Panc1 (cell line): ENCODE measurements around the gene WFDC2. TPM values are rescaled to one million over a fixed set of nuclear protein-coding genes. Genes with fewer than 3 reads are reported as not detected.

Experiments
- ATAC-seq: fragments of 200-7000 bp; cut with Tn5 transposase; 2 replicates; pipeline ENCODE4 v1.9.1; 2020; ENCODE audit warnings: mild to moderate bottlenecking, moderate library complexity
- BruUV-seq: library from RNA; stranded (reverse); fragments of 400-500 nt; replicated peaks from 2 replicates; lab custom pipeline; 2021; lab: Mats Ljungman, UMichigan
- CTCF ChIA-PET: fragments of 300-600 bp; sonication (Branson Sonifier 250); formaldehyde crosslinking; loops from one replicate; lab custom pipeline; 2022; ENCODE audit warnings: antibody characterized with exemption; lab: Charles Lee
- POLR2A ChIA-PET: fragments of 300-600 bp; sonication (Branson Sonifier 250); formaldehyde crosslinking; loops from one replicate; lab custom pipeline; 2022; ENCODE audit warnings: antibody characterized with exemption; lab: Charles Lee
- DNase-seq: peaks from one replicate; pipeline ENCODE4 v3.0.0-alpha.2; 2010; ENCODE audit warnings: low read depth, low spot score
- H3K27ac ChIP-seq: 2 replicates; pipeline ENCODE4 v1.5.1; 2011; ENCODE audit warnings: mild to moderate bottlenecking, low read length, inconsistent platforms
- H3K27me3 ChIP-seq: fragments of 200-500 bp; sonication (Bioruptor generic); 2 replicates; pipeline ENCODE4 v1.6.0; 2014; ENCODE audit warnings: low read length, inconsistent platforms; ENCODE audit not compliant: control insufficient read depth, insufficient read depth
- H3K36me3 ChIP-seq: fragments of 200-500 bp; sonication (Bioruptor generic); 2 replicates; pipeline ENCODE4 v1.5.1; 2014; ENCODE audit warnings: inconsistent platforms, mild to moderate bottlenecking, low read length, moderate library complexity; ENCODE audit not compliant: control insufficient read depth, insufficient read depth
- H3K4me1 ChIP-seq: 2 replicates; pipeline ENCODE4 v1.5.1; 2011; ENCODE audit warnings: inconsistent platforms, mild to moderate bottlenecking, low read length, moderate library complexity; ENCODE audit not compliant: control insufficient read depth, insufficient read depth
- H3K4me3 ChIP-seq, 2 experiments: 2 replicates each; pipeline ENCODE4 v1.5.1; 2011 to 2012; ENCODE audit warnings: low read depth in 2 of 2, low read length in 2 of 2, mild to moderate bottlenecking in 2 of 2, inconsistent platforms in 1 of 2, moderate library complexity in 1 of 2
- H3K9me3 ChIP-seq: fragments of 200-500 bp; sonication (Bioruptor generic); 2 replicates; pipeline ENCODE4 v1.5.1; 2014; ENCODE audit warnings: low read depth, mild to moderate bottlenecking, inconsistent platforms, low read length, moderate library complexity; ENCODE audit not compliant: control insufficient read depth, insufficient read depth
- CTCF ChIP-seq: fragments of 450-650 bp; IDR thresholded peaks from 2 replicates; pipeline ENCODE4 v1.5.1; 2017; ENCODE audit warnings: mild to moderate bottlenecking
- POLR2AphosphoS5 ChIP-seq: IDR thresholded peaks from 2 replicates; pipeline ENCODE4 v1.6.1; 2012; ENCODE audit warnings: mild to moderate bottlenecking, low read depth, low read length, moderate library complexity
- REST ChIP-seq, 2 experiments: IDR thresholded peaks; 2 replicates each; pipeline ENCODE4 v1.6.1; 2011 to 2012; ENCODE audit warnings: low read depth in 2 of 2, control low read depth in 1 of 2, low read length in 1 of 2, mild to moderate bottlenecking in 1 of 2, moderate library complexity in 1 of 2; ENCODE audit not compliant: insufficient read depth in 1 of 2
- SIN3A ChIP-seq: IDR thresholded peaks from 2 replicates; pipeline ENCODE4 v1.6.1; 2012; ENCODE audit warnings: low read depth, mild to moderate bottlenecking, low read length, moderate library complexity, borderline replicate concordance; ENCODE audit not compliant: insufficient read depth
- TCF7L2 ChIP-seq: IDR thresholded peaks from 2 replicates; pipeline ENCODE4 v1.6.1; 2011; ENCODE audit warnings: mild to moderate bottlenecking, low read depth, low read length, inconsistent platforms
- in situ Hi-C: cut with HindIII; loops from 2 replicates; pipeline ENCODE4 v1.10.0; 2016; ENCODE audit warnings: low sequenced_read_pairs, low pct_unique_long_range_greater_than_20kb
- intact Hi-C: fragments of 100-400 bp; cut with micrococcal nuclease; formaldehyde crosslinking; loops from one replicate; pipeline ENCODE4 v1.10.0; 2022; ENCODE audit not compliant: unreplicated experiment
- total RNA-seq: library from RNA; stranded (reverse); gene quantifications from one replicate; pipeline ENCODE4 v1.2.1, GENCODE V29; 2021; ENCODE audit not compliant: unreplicated experiment

Gene WFDC2
- total RNA-seq, 1 experiment from 2014 or later = 1.6 TPM

DNA sequence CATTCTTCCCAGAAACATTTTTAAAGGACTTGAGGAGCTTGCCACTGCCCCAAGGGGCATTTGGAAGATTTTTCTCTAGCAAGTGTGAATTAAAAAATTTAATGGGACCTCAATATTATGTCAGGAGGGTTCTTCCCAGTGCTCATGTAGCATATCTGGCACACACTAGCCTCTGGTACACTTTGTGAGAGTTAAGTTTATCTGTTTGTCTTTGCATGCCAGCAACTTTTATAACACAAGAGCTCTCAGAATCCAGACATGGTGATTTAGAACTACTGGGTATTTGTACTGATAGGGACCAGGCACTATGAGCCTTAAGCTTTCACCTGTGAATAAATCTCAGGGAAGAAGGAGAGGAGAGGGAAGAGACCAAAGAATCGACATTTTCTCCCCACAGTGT is 33.0 kb downstream of the WFDC2 start:
- ATAC-seq (no peak), DNase-seq (no peak)
- TF ChIP-seq SIN3A (no peak), REST (IDR thresholded peaks at IDR 0.05; ENCODE audit: insufficient read depth in 1 of 2, low read depth in 2 of 2, low read length in 1 of 2) (no peak), POLR2AphosphoS5 (no peak), TCF7L2 (no peak), CTCF (no peak)
- Histone ChIP-seq H3K4me1 (no peaks in the 10 kb centered on the region), H3K36me3 (no peaks in the 10 kb centered on the region), H3K27me3 (peaks cover 16% of the 10 kb centered on the region; the same call in 1 of the 2 replicates), H3K9me3 (no peaks in the 10 kb centered on the region), H3K27ac (no peak overlapping the region), H3K4me3 (no peak overlapping the region)
- in situ Hi-C loops = no loop called here
- CTCF ChIA-PET = no interaction called here
- BruUV-seq = no TSS peak
- intact Hi-C loops = no loop called here
- POLR2A ChIA-PET = interaction anchor here (0.6 kb wide), 1 partner anchor 936 kb away, joined by 8 read pairs; no protein-coding TSS in a partner anchor

- Histone ChIP-seq H3K36me3 (no peaks in the 10 kb centered on the region), H3K9me3 (no peaks in the 10 kb centered on the region), H3K27ac (no peak overlapping the region), H3K4me3 (no peak overlapping the region), H3K27me3 (peaks cover 16% of the 10 kb centered on the region; the same call in 1 of the 2 replicates), H3K4me1 (no peaks in the 10 kb centered on the region)
- POLR2A ChIA-PET = no interaction called here
- BruUV-seq = no TSS peak
- DNase-seq (no peak), ATAC-seq (no peak)
- CTCF ChIA-PET = no interaction called here
- TF ChIP-seq TCF7L2 (no peak), SIN3A (no peak), CTCF (no peak), REST (IDR thresholded peaks at IDR 0.05; ENCODE audit: insufficient read depth in 1 of 2, low read depth in 2 of 2, low read length in 1 of 2) (no peak), POLR2AphosphoS5 (no peak)
- in situ Hi-C loops (no loop called here), intact Hi-C loops (no loop called here)
Measured at GRCh38 chr20:45503403-45503802, 33.9 kb downstream of the WFDC2 start.
